ENCODE results near the gene CFAP298.

CFAP298 gene

GRCh38 chr21:32599091-32599490 is 13.1 kb downstream of the CFAP298 start:
- peak; percentile 43 for DNase-seq (ENCODE audit: low spot score)

- DNase-seq (ENCODE audit: low spot score) = peak; percentile 98
Measured at GRCh38 chr21:32597205-32597604, 15.0 kb downstream of the CFAP298 start.

- DNase-seq (ENCODE audit: low spot score) = no peak
Measured at GRCh38 chr21:32595431-32595830, 16.7 kb downstream of the CFAP298 start.

GRCh38 chr21:32593690-32594089 is 18.5 kb downstream of the CFAP298 start:
- DNase-seq (ENCODE audit: low spot score) = no peak

GRCh38 chr21:32592929-32593502 is 19.2 kb downstream of the CFAP298 start:
- DNase-seq (ENCODE audit: low spot score) = no peak

- DNase-seq (ENCODE audit: low spot score) = no peak
Measured at GRCh38 chr21:32590130-32590529, 22.0 kb downstream of the CFAP298 start.

GRCh38 chr21:32587651-32588050 is 24.5 kb downstream of the CFAP298 start:
- DNase-seq (ENCODE audit: low spot score) = no peak

GRCh38 chr21:32587120-32587519 is 25.1 kb downstream of the CFAP298 start:
- DNase-seq (ENCODE audit: low spot score) = no peak

GRCh38 chr21:32585970-32586369 is 26.2 kb downstream of the CFAP298 start:
- no peak for DNase-seq (ENCODE audit: low spot score)

- DNase-seq (ENCODE audit: low spot score) = no peak
Measured at GRCh38 chr21:32585042-32585710, 27.0 kb downstream of the CFAP298 start, which contains the start of gene TCP10L. TCP10L (minus strand) TSS chr21:32585523; CDS start chr21:32584304, 1,219 bp downstream.

- no peak for DNase-seq (ENCODE audit: low spot score)
Measured at GRCh38 chr21:32584472-32584871, 27.7 kb downstream of the CFAP298 start.

- DNase-seq (ENCODE audit: low spot score) = no peak
Measured at GRCh38 chr21:32581732-32582131, 30.4 kb downstream of the CFAP298 start.

- DNase-seq (ENCODE audit: low spot score) = no peak
Measured at GRCh38 chr21:32580949-32581348, 31.2 kb downstream of the CFAP298 start.

- DNase-seq (ENCODE audit: low spot score) = no peak
Measured at GRCh38 chr21:32578107-32578691, 34.0 kb downstream of the CFAP298 start.

- no peak for DNase-seq (ENCODE audit: low spot score)
Measured at GRCh38 chr21:32576011-32576410, 36.2 kb downstream of the CFAP298 start.

GRCh38 chr21:32574946-32575925 is 36.9 kb downstream of the CFAP298 start:
- no peak for DNase-seq (ENCODE audit: low spot score)

GRCh38 chr21:32572574-32573420 is 39.4 kb downstream of the CFAP298 start:
- peak; percentile 37 for DNase-seq (ENCODE audit: low spot score)

GRCh38 chr21:32570456-32570855 is 41.7 kb downstream of the CFAP298 start:
- DNase-seq (ENCODE audit: low spot score) = no peak

- DNase-seq (ENCODE audit: low spot score) = peak; percentile 76
Measured at GRCh38 chr21:32569261-32570230, 42.6 kb downstream of the CFAP298 start.

- no peak for DNase-seq (ENCODE audit: low spot score)
Measured at GRCh38 chr21:32567626-32568025, 44.6 kb downstream of the CFAP298 start.

All from kidney tubule cell (primary cell).